GM12891 (cell line): Measurements from ENCODE around the gene PTPRN2.

Experiments used
- PAX5 ChIP-seq: IDR thresholded peaks from 2 replicates; pipeline ENCODE4 v1.6.1; 2011; ENCODE audit warnings: low read length, moderate library complexity, mild to moderate bottlenecking; ENCODE audit not compliant: insufficient read depth, severe bottlenecking
- POLR2A ChIP-seq: IDR thresholded peaks from 2 replicates; pipeline ENCODE4 v1.6.1; 2011; ENCODE audit warnings: low read depth, low read length, control low read depth
- POLR2AphosphoS5 ChIP-seq: IDR thresholded peaks from 2 replicates; pipeline ENCODE4 v1.6.1; 2011; ENCODE audit warnings: low read depth, low read length, control low read depth
- POU2F2 ChIP-seq: IDR thresholded peaks from 2 replicates; pipeline ENCODE4 v1.6.1; 2011; ENCODE audit warnings: low read depth, mild to moderate bottlenecking, control low read depth, low read length, moderate library complexity
- SPI1 ChIP-seq: IDR thresholded peaks from 2 replicates; pipeline ENCODE4 v1.6.1; 2011; ENCODE audit warnings: low read depth, low read length, control low read depth
- TAF1 ChIP-seq: IDR thresholded peaks from 2 replicates; pipeline ENCODE4 v1.6.1; 2011; ENCODE audit warnings: low read depth, low read length, control low read depth

- TF ChIP-seq POLR2A = no peak
- no peak for TF ChIP-seq PAX5
- no peak for TF ChIP-seq POLR2AphosphoS5
- no peak for TF ChIP-seq POU2F2
- no peak for TF ChIP-seq SPI1
- TF ChIP-seq TAF1 = no peak
Observed at GRCh38 chr7:157603716-157604115, 983.9 kb downstream of the PTPRN2 start.
